Spleen (tissue), 11 donors: ENCODE measurements around the gene PSAT1. TPM values are rescaled to one million over a fixed set of nuclear protein-coding genes. Genes with fewer than 3 reads are reported as not detected.

Experiments
- DNase-seq: peaks from one replicate; pipeline ENCODE4 v3.0.0-alpha.2; 2020
- H3K27ac ChIP-seq, 8 donors: fragments of 200-600 bp; sonication (generic) in 7 of 8; 1 replicate in 4 of 8; 2 replicates in 4 of 8; pipeline versions ENCODE4 v1.5.0 to v1.8.0; 2016 to 2021; ENCODE audit warnings: inconsistent platforms in 4 of 8, mild to moderate bottlenecking in 4 of 8, moderate library complexity in 1 of 8
- H3K27me3 ChIP-seq, 7 donors: fragments of 200-600 bp; sonication (generic) in 6 of 7; replicated peaks in 1 of 7; 1 replicate in 4 of 7; 2 replicates in 3 of 7; pipeline versions ENCODE4 v1.5.0 to v1.8.0; 2016 to 2021; ENCODE audit warnings: inconsistent platforms in 3 of 7, mild to moderate bottlenecking in 1 of 7
- H3K36me3 ChIP-seq, 6 donors: fragments of 200-600 bp; sonication (generic) in 5 of 6; 1 replicate in 4 of 6; 2 replicates in 2 of 6; pipeline versions ENCODE4 v1.5.0 to v1.8.0; 2016 to 2021; ENCODE audit warnings: inconsistent platforms in 2 of 6
- H3K4me1 ChIP-seq, 6 donors: fragments of 200-600 bp; sonication (generic) in 5 of 6; 1 replicate in 3 of 6; 2 replicates in 3 of 6; pipeline versions ENCODE4 v1.5.0 to v1.8.0; 2016 to 2021; ENCODE audit warnings: inconsistent platforms in 3 of 6
- H3K4me3 ChIP-seq, 8 donors: fragments of 200-600 bp; sonication (generic) in 7 of 8; 1 replicate in 4 of 8; 2 replicates in 4 of 8; pipeline versions ENCODE4 v1.5.0 to v1.8.0; 2016 to 2021; ENCODE audit warnings: inconsistent platforms in 4 of 8, mild to moderate bottlenecking in 4 of 8, moderate library complexity in 2 of 8
- H3K9me3 ChIP-seq, 8 donors: fragments of 200-600 bp; sonication (generic) in 7 of 8; 1 replicate in 4 of 8; 2 replicates in 4 of 8; pipeline versions ENCODE4 v1.5.0 to v1.8.0; 2016 to 2021; ENCODE audit warnings: inconsistent platforms in 4 of 8
- CTCF ChIP-seq, 11 experiments: fragments of 200-600 bp in 7 of 11; fragments of 450-650 bp in 4 of 11; sonication (generic) in 4 of 11; IDR thresholded peaks in 8 of 11; conservative IDR thresholded peaks in 3 of 11; 1 replicate in 7 of 11; 2 replicates in 4 of 11; pipeline versions ENCODE4 v1.4.0 to v1.8.0; 2016 to 2021; ENCODE audit warnings: antibody characterized with exemption in 11 of 11, inconsistent platforms in 4 of 11, mild to moderate bottlenecking in 1 of 11
- POLR2A ChIP-seq, 3 donors: fragments of 450-650 bp; IDR thresholded peaks; one replicate each; pipeline ENCODE4 v1.5.1; 2017; ENCODE audit warnings: antibody characterized with exemption in 3 of 3, mild to moderate bottlenecking in 1 of 3
- POLR2AphosphoS5 ChIP-seq, 3 donors: sonication (generic); formaldehyde crosslinking; IDR thresholded peaks; one replicate each; pipeline ENCODE4 v1.5.1; 2017; ENCODE audit warnings: antibody characterized with exemption in 3 of 3
- WGBS, 5 donors: extraction: QIAGEN DNeasy Blood & Tissue Kit in 3 of 5; methylation state at CpG; one replicate each; pipeline versions ENCODE4 v1.1.5 to v1.1.7; 2013 to 2018; 5-methylcytosine and 5-hydroxymethylcytosine counted together
- intact Hi-C: fragments of 100-400 bp; cut with DNase I; formaldehyde crosslinking; loops from one replicate; pipeline ENCODE4 v1.15.0; 2023; ENCODE audit warnings: low total_unique reads
- polyA plus RNA-seq, 3 donors: library from polyadenylated mRNA; stranded (reverse); fragments of 200-250 nt; gene quantifications; one replicate each; pipeline ENCODE4 v1.2.1, GENCODE V29; 2013
- total RNA-seq, 7 donors: library from RNA; depleted of rRNA in 3 of 7; stranded (reverse); fragments of >200 nt in 3 of 7; fragmentation: NEBNext Ultra II Directional in 4 of 7; extraction: Animal tissue kit (Norgen Biotek cat#: 25700) in 4 of 7; gene quantifications; one replicate each; pipeline versions ENCODE4 v1.1.0 to v1.2.1, GENCODE V29; 2016 to 2021
- donor health status: healthy with polysubstance abuse.
- donor health status: DM: no; HTN: no; CAD: no; lungs with moderate emphysema.
- donor health status: DM: no; HTN: no; CAD: no.
- donor health status: Bipolar disorder and iron deficiency.
- donor health status: healthy.
- donor health status: DM: no; HTN: no; CAD: no.
- donor health status: DM: yes; HTN: yes; CAD: no.

The PSAT1 gene
- total and polyA plus RNA-seq, 10 donors: 2.7 to 14.0 (median 6.6) TPM

GRCh38 chr9:78295177-78295575, 1.7 kb upstream of the PSAT1 start:
- intact Hi-C loops: no loop called here
- Histone ChIP-seq H3K27ac (no peak overlapping the region), H3K4me1 (peaks cover 4 to 33% (median 27%) of the 10 kb centered on the region in 6 donors), H3K27me3 (peaks cover 0 to 44% (median 19%) of the 10 kb centered on the region in 7 donors), H3K9me3 (no peaks in the 10 kb centered on the region), H3K36me3 (no peaks in the 10 kb centered on the region), H3K4me3 (no peak overlapping the region)
- no peak for TF ChIP-seq POLR2AphosphoS5 (IDR thresholded peaks at IDR 0.05)
- no peak for TF ChIP-seq POLR2A (IDR thresholded peaks at IDR 0.05)
- TF ChIP-seq CTCF (IDR thresholded peaks at IDR 0.05 in 8 of 11, conservative IDR thresholded peaks at IDR 0.05 in 3 of 11): no peak
- DNase-seq: no peak
- WGBS, 5 donors: 90 to 98% (median 94%) methylated on average over 3 of the region's 3 CpGs

GRCh38 chr9:78295731-78296130, 1.2 kb upstream of the PSAT1 start:
- TF ChIP-seq POLR2AphosphoS5 (IDR thresholded peaks at IDR 0.05) (no peak), POLR2A (IDR thresholded peaks at IDR 0.05) (no peak), CTCF (IDR thresholded peaks at IDR 0.05 in 8 of 11, conservative IDR thresholded peaks at IDR 0.05 in 3 of 11) (no peak)
- DNase-seq: no peak
- intact Hi-C loops: no loop called here

GRCh38 chr9:78296201-78296892, 578 bp upstream of the PSAT1 start:
- H3K27me3 ChIP-seq: peaks cover 0 to 54% (median 26%) of the 10 kb centered on the region in 7 donors
- no peaks in the 10 kb centered on the region for H3K9me3 ChIP-seq
- intact Hi-C loops: no loop called here
- peaks cover 0 to 9% (median 0%) of the 10 kb centered on the region in 6 donors for H3K36me3 ChIP-seq
- WGBS, 5 donors: 10 to 16% (median 13%) methylated on average over 25 to 32 of the region's 32 CpGs
- TF ChIP-seq POLR2A (IDR thresholded peaks at IDR 0.05) (no peak), POLR2AphosphoS5 (IDR thresholded peaks at IDR 0.05) (no peak), CTCF (IDR thresholded peaks at IDR 0.05 in 8 of 11, conservative IDR thresholded peaks at IDR 0.05 in 3 of 11) (no peak)
- peak overlapping the region in 7 of 8 donors; percentile 32 to 73 (median 63) for H3K27ac ChIP-seq
- peak overlapping the region; percentile 67 to 96 (median 72) for H3K4me3 ChIP-seq
- peak; percentile 82 for DNase-seq
- peaks cover 4 to 33% (median 27%) of the 10 kb centered on the region in 6 donors for H3K4me1 ChIP-seq

More at GRCh38 chr9:78295731-78296130, 1.2 kb upstream of the PSAT1 start:
- H3K36me3 ChIP-seq: peaks cover 0 to 3% (median 0%) of the 10 kb centered on the region in 6 donors
- peak overlapping the region in 3 of 8 donors; percentile 68 to 73 (median 72) for H3K27ac ChIP-seq
- peak overlapping the region in 2 of 8 donors; percentile 76 to 96 for H3K4me3 ChIP-seq
- WGBS, 5 donors: 78 to 85% (median 82%) methylated on average over 6 of the region's 6 CpGs
- H3K4me1 ChIP-seq: peaks cover 4 to 33% (median 27%) of the 10 kb centered on the region in 6 donors
- H3K9me3 ChIP-seq: no peaks in the 10 kb centered on the region
- H3K27me3 ChIP-seq: peaks cover 0 to 49% (median 20%) of the 10 kb centered on the region in 7 donors

GRCh38 chr9:78297672-78297961, 692 bp downstream of the PSAT1 start:
- no peak for TF ChIP-seq POLR2AphosphoS5 (IDR thresholded peaks at IDR 0.05)
- TF ChIP-seq CTCF (IDR thresholded peaks at IDR 0.05 in 8 of 11, conservative IDR thresholded peaks at IDR 0.05 in 3 of 11): no peak
- TF ChIP-seq POLR2A (IDR thresholded peaks at IDR 0.05): no peak
- Histone ChIP-seq H3K9me3 (no peaks in the 10 kb centered on the region), H3K4me1 (peaks cover 4 to 33% (median 27%) of the 10 kb centered on the region in 6 donors), H3K27me3 (peaks cover 0 to 54% (median 26%) of the 10 kb centered on the region in 7 donors), H3K27ac (peak overlapping the region in 1 of 8 donors; percentile 72), H3K36me3 (peaks cover 0 to 14% (median 0%) of the 10 kb centered on the region in 6 donors), H3K4me3 (peak overlapping the region; percentile 67 to 96 (median 72))
- WGBS, 5 donors: 0 to 1% (median 0%) methylated on average over 10 of the region's 10 CpGs
- no peak for DNase-seq
- intact Hi-C loops: no loop called here
